NB4 (cell line): Measurements from ENCODE around the gene MYRF.

Source experiments
- POLR2A ChIP-seq: IDR thresholded peaks from 2 replicates; pipeline ENCODE4 v1.6.1; 2011; ENCODE audit warnings: mild to moderate bottlenecking; ENCODE audit not compliant: insufficient read length; ENCODE audit errors: extremely low read depth
- TF ChIP-seq, protein P1 (sequence below): IDR thresholded peaks from one replicate; pipeline ENCODE4 v1.5.1; 2012; ENCODE audit warnings: low read depth, low read length

DNA sequence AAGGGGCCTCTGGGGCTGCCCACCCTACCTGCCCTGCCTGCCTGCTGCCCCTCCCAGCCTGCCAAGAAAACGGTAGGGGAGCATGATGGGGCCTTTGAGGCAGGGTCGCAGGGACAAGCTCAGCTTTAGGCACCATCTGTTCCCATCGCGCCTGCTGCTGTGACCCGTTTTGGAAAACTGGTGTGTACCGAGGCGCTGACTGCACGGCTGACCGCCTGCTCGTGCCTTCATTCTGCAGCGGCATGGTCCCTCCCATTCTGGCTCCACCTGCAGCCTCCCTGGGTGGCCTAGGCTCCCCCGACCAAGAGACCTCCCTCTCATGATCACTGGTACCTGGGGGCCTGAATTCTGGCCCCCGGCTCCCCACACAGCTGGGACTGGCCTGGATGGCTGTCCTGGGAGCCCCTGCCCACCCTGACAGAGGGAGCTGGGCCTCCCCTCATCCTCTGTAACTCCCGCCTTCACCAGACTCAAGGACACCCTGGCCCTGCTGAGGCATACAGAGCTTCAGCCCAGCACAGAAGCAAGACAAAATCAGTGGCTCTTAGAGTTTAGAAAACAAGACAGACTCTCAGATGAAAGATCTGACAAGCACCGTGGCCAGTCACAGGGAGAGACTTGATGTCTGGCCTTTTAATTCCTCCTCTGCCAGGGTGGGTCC, 6.5 kb upstream of the MYRF start:
- TF ChIP-seq POLR2A: no peak
- TF ChIP-seq, protein P1, sequence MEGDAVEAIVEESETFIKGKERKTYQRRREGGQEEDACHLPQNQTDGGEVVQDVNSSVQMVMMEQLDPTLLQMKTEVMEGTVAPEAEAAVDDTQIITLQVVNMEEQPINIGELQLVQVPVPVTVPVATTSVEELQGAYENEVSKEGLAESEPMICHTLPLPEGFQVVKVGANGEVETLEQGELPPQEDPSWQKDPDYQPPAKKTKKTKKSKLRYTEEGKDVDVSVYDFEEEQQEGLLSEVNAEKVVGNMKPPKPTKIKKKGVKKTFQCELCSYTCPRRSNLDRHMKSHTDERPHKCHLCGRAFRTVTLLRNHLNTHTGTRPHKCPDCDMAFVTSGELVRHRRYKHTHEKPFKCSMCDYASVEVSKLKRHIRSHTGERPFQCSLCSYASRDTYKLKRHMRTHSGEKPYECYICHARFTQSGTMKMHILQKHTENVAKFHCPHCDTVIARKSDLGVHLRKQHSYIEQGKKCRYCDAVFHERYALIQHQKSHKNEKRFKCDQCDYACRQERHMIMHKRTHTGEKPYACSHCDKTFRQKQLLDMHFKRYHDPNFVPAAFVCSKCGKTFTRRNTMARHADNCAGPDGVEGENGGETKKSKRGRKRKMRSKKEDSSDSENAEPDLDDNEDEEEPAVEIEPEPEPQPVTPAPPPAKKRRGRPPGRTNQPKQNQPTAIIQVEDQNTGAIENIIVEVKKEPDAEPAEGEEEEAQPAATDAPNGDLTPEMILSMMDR: no peak
